GM12878 (cell line): Measurements from ENCODE around the gene PLCB4. TPM values are rescaled to one million over a fixed set of nuclear protein-coding genes. Genes with fewer than 3 reads are reported as not detected.

Experiments used
- ATAC-seq: fragments of 200-7000 bp; cut with Tn5 transposase; 3 replicates; pipeline ENCODE4 v1.9.1; 2020; ENCODE audit warnings: mild to moderate bottlenecking, moderate library complexity
- BruUV-seq: library from RNA; stranded (reverse); fragments of 400-500 nt; replicated peaks from 2 replicates; lab custom pipeline; 2021; lab: Mats Ljungman, UMichigan
- CTCF ChIA-PET: fragments of 300-600 bp; sonication (Branson Sonifier 250); formaldehyde crosslinking; extraction: SDS; loops from one replicate; lab custom pipeline; 2021; ENCODE audit warnings: inconsistent platforms; lab: Yijun Ruan, JAX
- POLR2A ChIA-PET: fragments of 350-600 bp; formaldehyde crosslinking; extraction: SDS; loops from one replicate; lab custom pipeline; 2021; ENCODE audit warnings: inconsistent platforms; lab: Charles Lee
- RAD21 ChIA-PET: fragments of 300-600 bp; sonication (Branson Sonifier 250); formaldehyde crosslinking; loops from one replicate; lab custom pipeline; 2023; ENCODE audit warnings: antibody characterized with exemption; ENCODE audit not compliant: unreplicated experiment; lab: Charles Lee
- SMC1A ChIA-PET: fragments of 300-600 bp; sonication (Branson Sonifier 250); formaldehyde crosslinking; loops from one replicate; lab custom pipeline; 2023; ENCODE audit not compliant: unreplicated experiment, uncharacterized antibody; lab: Charles Lee
- DNase-seq: peaks from one replicate; pipeline ENCODE4 v3.0.0-alpha.2; 2011; ENCODE audit warnings: low read depth, low spot score
- FAIRE-seq: peaks from 3 replicates; lab custom pipeline; 2011; peaks lifted over from hg19 to GRCh38; lab: Jason Lieb, UNC
- H2AFZ ChIP-seq: 2 replicates; pipeline ENCODE4 v1.6.0; 2011; ENCODE audit warnings: low read depth, low read length, control low read depth; ENCODE audit not compliant: control insufficient read depth
- H3K27ac ChIP-seq: 2 replicates; pipeline ENCODE4 v1.5.1; 2011; ENCODE audit warnings: control low read depth; ENCODE audit not compliant: control insufficient read depth, insufficient read depth
- H3K27me3 ChIP-seq, 2 experiments: replicated peaks in 1 of 2; 2 replicates each; pipeline versions ENCODE4 v1.6.0 to v1.6.1; 2011; ENCODE audit warnings: low read length in 1 of 2; ENCODE audit not compliant: control insufficient read depth in 2 of 2, insufficient read depth in 2 of 2
- H3K36me3 ChIP-seq, 2 experiments: 2 replicates each; pipeline ENCODE4 v1.5.1; 2011; ENCODE audit warnings: low read length in 1 of 2; ENCODE audit not compliant: control insufficient read depth in 2 of 2, insufficient read depth in 2 of 2
- H3K4me1 ChIP-seq: 2 replicates; pipeline ENCODE4 v1.6.1; 2011; ENCODE audit warnings: mild to moderate bottlenecking, low read length, moderate library complexity, mixed read lengths; ENCODE audit not compliant: control insufficient read depth, insufficient read depth
- H3K4me2 ChIP-seq: 2 replicates; pipeline ENCODE4 v1.6.0; 2011; ENCODE audit warnings: control low read depth; ENCODE audit not compliant: control insufficient read depth, insufficient read depth
- H3K4me3 ChIP-seq: fragments of 200-600 bp; sonication (generic); 2 replicates; pipeline ENCODE4 v1.5.1; 2016
- H3K79me2 ChIP-seq: 2 replicates; pipeline ENCODE4 v1.6.0; 2011; ENCODE audit warnings: low read length; ENCODE audit not compliant: control insufficient read depth, insufficient read depth
- H3K9ac ChIP-seq: 2 replicates; pipeline ENCODE4 v1.8.0; 2011; ENCODE audit warnings: low read length, control low read depth, mixed read lengths; ENCODE audit not compliant: control insufficient read depth, insufficient read depth
- H3K9me3 ChIP-seq: replicated peaks from 3 replicates; pipeline ENCODE4 v1.5.1; 2011; ENCODE audit warnings: mild to moderate bottlenecking, low read length; ENCODE audit not compliant: control insufficient read depth, insufficient read depth
- H4K20me1 ChIP-seq: 2 replicates; pipeline ENCODE4 v1.6.0; 2011; ENCODE audit not compliant: control insufficient read depth, insufficient read depth
- CBFB ChIP-seq: IDR thresholded peaks from 2 replicates; pipeline ENCODE4 v1.6.1; 2016; ENCODE audit warnings: antibody characterized with exemption, low read depth
- GATAD2B ChIP-seq: fragments of 450-650 bp; conservative IDR thresholded peaks from 2 replicates; pipeline ENCODE4 v1.6.1; 2017; ENCODE audit warnings: low read depth, mild to moderate bottlenecking, moderate library complexity
- IRF4 ChIP-seq: IDR thresholded peaks from 2 replicates; pipeline ENCODE4 v1.6.1; 2011; ENCODE audit warnings: low read depth, low read length
- MEF2A ChIP-seq: IDR thresholded peaks from 2 replicates; pipeline ENCODE4 v1.6.1; 2011; ENCODE audit warnings: low read depth, mild to moderate bottlenecking, low read length, moderate library complexity; ENCODE audit not compliant: insufficient read depth
- NR2F1 ChIP-seq: fragments of 450-650 bp; conservative IDR thresholded peaks from 2 replicates; pipeline ENCODE4 v1.6.1; 2017; ENCODE audit warnings: mild to moderate bottlenecking
- RB1 ChIP-seq: fragments of 450-650 bp; formaldehyde crosslinking; IDR thresholded peaks from 2 replicates; pipeline ENCODE4 v1.6.1; 2017; ENCODE audit warnings: mild to moderate bottlenecking, borderline replicate concordance
- RFX5 ChIP-seq: IDR thresholded peaks from 2 replicates; pipeline ENCODE4 v1.6.1; 2011; ENCODE audit warnings: low read depth, low read length, improper control_type of control experiment
- SMC3 ChIP-seq: IDR thresholded peaks from 2 replicates; pipeline ENCODE4 v1.6.1; 2011; ENCODE audit warnings: low read length, improper control_type of control experiment, borderline replicate concordance
- SP1 ChIP-seq: IDR thresholded peaks from one replicate; pipeline ENCODE4 v1.6.1; 2011; ENCODE audit warnings: low read depth, low read length
- SPI1 ChIP-seq: IDR thresholded peaks from 2 replicates; pipeline ENCODE4 v1.6.1; 2011; ENCODE audit warnings: low read depth, mild to moderate bottlenecking, low read length, moderate library complexity, borderline replicate concordance; ENCODE audit not compliant: insufficient read depth
- TARDBP ChIP-seq: IDR thresholded peaks from 2 replicates; pipeline ENCODE4 v1.6.1; 2016; ENCODE audit warnings: borderline replicate concordance
- ZNF217 ChIP-seq: fragments of 450-650 bp; IDR thresholded peaks from 2 replicates; pipeline ENCODE4 v1.6.1; 2017; ENCODE audit warnings: antibody characterized with exemption, mild to moderate bottlenecking
- ZNF24 ChIP-seq: fragments of 450-650 bp; IDR thresholded peaks from 2 replicates; pipeline ENCODE4 v1.6.1; 2017; ENCODE audit warnings: antibody characterized with exemption, mild to moderate bottlenecking
- WGBS: methylation state at CpG from one replicate; pipeline ENCODE4 v1.1.6; 2016; ENCODE audit warnings: low lambda C conversion rate; ENCODE audit not compliant: insufficient replicate concordance, insufficient coverage; ENCODE audit errors: missing lambda C conversion rate; 5-methylcytosine and 5-hydroxymethylcytosine counted together
- in situ Hi-C: fragments of 300-500 bp; cut with MboI; formaldehyde crosslinking; loops from 9 replicates; pipeline ENCODE4 v1.14.3; 2018; ENCODE audit warnings: mixed read lengths
- intact Hi-C: fragments of 100-400 bp; cut with micrococcal nuclease; formaldehyde crosslinking; loops from one replicate; pipeline ENCODE4 v1.14.2; 2022; ENCODE audit not compliant: unreplicated experiment
- polyA plus RNA-seq, 11 experiments: library from polyadenylated mRNA; depleted of rRNA in 4 of 11; unstranded in 6 of 11; stranded (reverse) in 5 of 11; fragments of >200 nt; fragmentation: Nextera tagmentation in 4 of 11; fragmentation: Illumina TruSeq in 1 of 11; extraction: Ambion mirVana in 4 of 11; extraction: Trizol in 1 of 11; gene quantifications; 1 replicate in 1 of 11; 2 replicates in 10 of 11; pipeline versions ENCODE4 v1.2.1 to v1.2.3, GENCODE V29; 2011 to 2016; ENCODE audit warnings: inconsistent platforms in 2 of 11, missing spikeins in 2 of 11, low read depth in 1 of 11
- total RNA-seq, 4 experiments: library from RNA; depleted of rRNA in 3 of 4; stranded (reverse); fragments of >200 nt in 3 of 4; fragmentation: Illumina TruSeq in 1 of 4; extraction: Trizol in 1 of 4; gene quantifications; 2 replicates each; pipeline versions ENCODE4 v1.2.1 to v1.2.3, GENCODE V29; 2013 to 2021
- TF ChIP-seq, protein P1 (sequence below): fragments of 450-650 bp; IDR thresholded peaks from 2 replicates; pipeline ENCODE4 v1.6.1; 2017; ENCODE audit warnings: mild to moderate bottlenecking, moderate library complexity

The PLCB4 gene
- total and polyA plus RNA-seq, 10 of the 15 experiments (the other 5 are each of a cell fraction or from before 2014, with no cell fraction given): not detected

DNA sequence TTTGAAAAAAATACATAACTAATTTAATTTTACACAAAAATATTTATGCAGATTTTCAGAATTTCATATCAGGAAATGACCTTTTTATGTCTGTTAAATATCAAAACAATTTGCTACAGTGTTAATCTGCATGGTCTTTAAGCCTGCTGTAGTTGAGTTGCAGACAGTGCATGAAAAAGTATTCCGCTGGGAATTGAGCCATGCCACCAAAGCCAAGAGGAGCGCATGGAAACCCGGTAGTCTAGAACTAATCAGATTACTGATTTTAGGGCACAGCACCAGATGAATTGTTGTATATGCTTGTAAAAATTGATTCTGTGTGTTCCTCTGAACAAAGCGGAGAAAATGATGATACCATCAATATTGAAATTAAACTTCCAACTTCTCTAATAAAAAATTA lies 411.2 kb downstream of the PLCB4 start (continued):
- TF ChIP-seq, protein P1, sequence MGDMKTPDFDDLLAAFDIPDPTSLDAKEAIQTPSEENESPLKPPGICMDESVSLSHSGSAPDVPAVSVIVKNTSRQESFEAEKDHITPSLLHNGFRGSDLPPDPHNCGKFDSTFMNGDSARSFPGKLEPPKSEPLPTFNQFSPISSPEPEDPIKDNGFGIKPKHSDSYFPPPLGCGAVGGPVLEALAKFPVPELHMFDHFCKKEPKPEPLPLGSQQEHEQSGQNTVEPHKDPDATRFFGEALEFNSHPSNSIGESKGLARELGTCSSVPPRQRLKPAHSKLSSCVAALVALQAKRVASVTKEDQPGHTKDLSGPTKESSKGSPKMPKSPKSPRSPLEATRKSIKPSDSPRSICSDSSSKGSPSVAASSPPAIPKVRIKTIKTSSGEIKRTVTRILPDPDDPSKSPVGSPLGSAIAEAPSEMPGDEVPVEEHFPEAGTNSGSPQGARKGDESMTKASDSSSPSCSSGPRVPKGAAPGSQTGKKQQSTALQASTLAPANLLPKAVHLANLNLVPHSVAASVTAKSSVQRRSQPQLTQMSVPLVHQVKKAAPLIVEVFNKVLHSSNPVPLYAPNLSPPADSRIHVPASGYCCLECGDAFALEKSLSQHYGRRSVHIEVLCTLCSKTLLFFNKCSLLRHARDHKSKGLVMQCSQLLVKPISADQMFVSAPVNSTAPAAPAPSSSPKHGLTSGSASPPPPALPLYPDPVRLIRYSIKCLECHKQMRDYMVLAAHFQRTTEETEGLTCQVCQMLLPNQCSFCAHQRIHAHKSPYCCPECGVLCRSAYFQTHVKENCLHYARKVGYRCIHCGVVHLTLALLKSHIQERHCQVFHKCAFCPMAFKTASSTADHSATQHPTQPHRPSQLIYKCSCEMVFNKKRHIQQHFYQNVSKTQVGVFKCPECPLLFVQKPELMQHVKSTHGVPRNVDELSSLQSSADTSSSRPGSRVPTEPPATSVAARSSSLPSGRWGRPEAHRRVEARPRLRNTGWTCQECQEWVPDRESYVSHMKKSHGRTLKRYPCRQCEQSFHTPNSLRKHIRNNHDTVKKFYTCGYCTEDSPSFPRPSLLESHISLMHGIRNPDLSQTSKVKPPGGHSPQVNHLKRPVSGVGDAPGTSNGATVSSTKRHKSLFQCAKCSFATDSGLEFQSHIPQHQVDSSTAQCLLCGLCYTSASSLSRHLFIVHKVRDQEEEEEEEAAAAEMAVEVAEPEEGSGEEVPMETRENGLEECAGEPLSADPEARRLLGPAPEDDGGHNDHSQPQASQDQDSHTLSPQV: no peak
- TF ChIP-seq SP1: no peak
- no peak for TF ChIP-seq MEF2A
- no peak for TF ChIP-seq CBFB
- TF ChIP-seq SMC3: no peak
- TF ChIP-seq RFX5: no peak

DNA sequence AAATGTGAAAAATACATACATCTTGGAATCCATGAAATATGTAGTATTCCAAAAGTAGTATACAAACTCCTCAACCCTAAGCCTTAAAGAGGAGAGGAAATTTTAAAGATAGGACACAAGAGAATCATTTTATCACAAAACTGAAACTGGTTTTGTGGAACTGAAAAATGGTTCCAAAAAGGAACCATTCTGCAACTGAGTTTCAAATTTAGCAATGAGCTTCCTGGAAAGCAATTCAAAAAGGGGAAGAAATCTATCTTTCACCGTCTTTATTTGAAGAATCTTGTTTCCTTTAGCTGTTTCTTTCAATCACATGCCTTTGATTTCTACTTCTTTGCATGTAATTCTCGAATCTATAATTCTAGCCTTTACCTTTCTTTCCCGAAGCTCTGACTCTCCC lies 413.3 kb downstream of the PLCB4 start:
- H3K4me3 ChIP-seq: no peak overlapping the region
- BruUV-seq: no TSS peak
- FAIRE-seq (no peak), DNase-seq (no peak), ATAC-seq (no peak)
- ChIA-PET RAD21 (no interaction called here), SMC1A (interaction anchor here (1.1 kb wide), 1 partner anchor 10 kb away, joined by 4 read pairs; no protein-coding TSS in a partner anchor), POLR2A (no interaction called here), CTCF (no interaction called here)
- in situ Hi-C loops: no loop called here
- no peak overlapping the region for H3K9ac ChIP-seq
- H3K4me2 ChIP-seq: no peak overlapping the region; the same call in 1 of the 2 replicates
- H3K36me3 ChIP-seq: no peaks in the 10 kb centered on the region
- H3K27me3 ChIP-seq: no peaks in the 10 kb centered on the region; a peak in 1 of 4 replicates
- no peaks in the 10 kb centered on the region for H4K20me1 ChIP-seq
- WGBS: 0% methylated on average over 3 of the region's 3 CpGs
- TF ChIP-seq NR2F1: no peak
- TF ChIP-seq TARDBP: no peak
- TF ChIP-seq SPI1: peak; percentile 55; the same call in 1 of the 2 replicates
- TF ChIP-seq ZNF217: no peak
- no peak for TF ChIP-seq RB1
- no peak for TF ChIP-seq IRF4
- TF ChIP-seq ZNF24: no peak
- no peak for TF ChIP-seq GATAD2B
- no peaks in the 10 kb centered on the region for H3K79me2 ChIP-seq
- H2AFZ ChIP-seq: no peak overlapping the region
- H3K9me3 ChIP-seq: no peaks in the 10 kb centered on the region; the same call in 2 of the 3 replicates
- intact Hi-C loops: no loop called here
- H3K27ac ChIP-seq: no peak overlapping the region
- H3K4me1 ChIP-seq: peaks cover 14% of the 10 kb centered on the region
